G401.6 (cell line): ENCODE data around the gene MX2.
"Not testable (repeated sequence)": the region's sequence is repeated elsewhere in the genome, so short reads cannot be mapped to it uniquely, and the experiment has no call there.

Experiments used
- FAIRE-seq: peaks from 2 replicates; lab custom pipeline; 2012; peaks lifted over from hg19 to GRCh38; lab: Jason Lieb, UNC

MX2 gene

GRCh38 chr21:41337515-41337914, 24.3 kb upstream of the MX2 start:
- no peak for FAIRE-seq

GRCh38 chr21:41338455-41338854, 23.4 kb upstream of the MX2 start:
- no peak for FAIRE-seq

DNA sequence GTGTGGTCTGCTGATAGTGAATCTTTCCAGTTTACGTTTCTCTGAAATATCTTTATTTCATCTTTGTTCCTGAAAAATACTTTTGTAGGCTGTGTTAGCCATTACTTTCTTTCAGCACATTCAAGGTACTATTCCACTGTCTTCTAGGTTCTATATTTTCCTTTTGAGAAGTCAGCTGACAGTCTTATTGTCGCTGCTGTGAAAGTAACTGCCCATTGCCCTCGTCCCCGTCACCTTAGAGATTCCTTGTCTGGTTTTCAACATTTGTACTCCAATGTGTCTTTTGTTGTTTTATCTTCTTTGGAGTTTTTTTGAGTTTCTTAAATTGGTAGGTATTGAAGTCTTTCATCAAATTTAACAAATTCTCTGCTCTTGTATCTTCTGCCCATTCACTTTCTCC, 19.8 kb upstream of the MX2 start:
- FAIRE-seq: no peak

- no peak for FAIRE-seq
Observed at GRCh38 chr21:41344146-41344545, 17.7 kb upstream of the MX2 start.

- FAIRE-seq: no peak
Observed at GRCh38 chr21:41345356-41345755, 16.5 kb upstream of the MX2 start.

DNA sequence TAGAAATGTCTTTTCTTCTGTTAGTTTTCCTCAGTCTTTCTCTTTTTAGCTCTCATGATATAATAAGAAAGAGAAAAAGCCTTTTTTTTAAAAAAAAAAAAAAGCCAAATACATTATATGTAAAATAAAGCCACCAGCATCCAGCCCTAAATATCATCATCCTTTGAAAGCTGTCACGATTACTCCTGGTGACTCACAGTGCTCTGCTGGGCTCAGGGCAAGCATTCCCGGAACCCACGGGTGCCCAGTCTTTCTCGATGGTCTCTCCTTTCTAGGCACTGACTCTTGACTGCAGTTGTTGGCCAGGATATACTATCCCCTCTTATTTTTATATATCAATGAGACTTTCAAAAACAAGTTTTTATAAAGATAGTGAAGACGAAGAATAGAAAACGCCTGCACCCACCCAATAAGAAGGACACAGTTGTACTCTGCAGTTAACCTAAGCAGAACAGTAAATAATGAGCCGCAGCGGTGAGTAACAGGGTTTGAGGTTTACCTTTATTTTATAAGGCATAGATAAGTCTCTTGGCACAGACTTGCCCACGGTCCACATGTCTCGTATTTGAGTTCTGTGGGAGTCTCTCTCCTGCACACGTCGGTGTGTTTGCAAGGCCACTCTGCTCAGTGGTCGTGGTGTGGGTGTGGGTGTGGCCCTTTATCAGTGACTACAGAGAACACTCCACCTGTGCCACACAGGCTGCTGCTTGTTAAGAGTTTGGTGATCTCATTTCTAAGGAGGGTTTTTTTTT, 15.7 kb upstream of the MX2 start:
- FAIRE-seq: no peak

- no peak for FAIRE-seq
Observed at GRCh38 chr21:41346758-41347157, 15.1 kb upstream of the MX2 start.

GRCh38 chr21:41348434-41348833, 13.4 kb upstream of the MX2 start:
- FAIRE-seq: no peak

- no peak for FAIRE-seq
Observed at GRCh38 chr21:41349126-41349525, 12.7 kb upstream of the MX2 start.

- no peak for FAIRE-seq
Observed at GRCh38 chr21:41349619-41350390, 12.0 kb upstream of the MX2 start.

- no peak for FAIRE-seq
Observed at GRCh38 chr21:41350436-41351155, 11.2 kb upstream of the MX2 start.

DNA sequence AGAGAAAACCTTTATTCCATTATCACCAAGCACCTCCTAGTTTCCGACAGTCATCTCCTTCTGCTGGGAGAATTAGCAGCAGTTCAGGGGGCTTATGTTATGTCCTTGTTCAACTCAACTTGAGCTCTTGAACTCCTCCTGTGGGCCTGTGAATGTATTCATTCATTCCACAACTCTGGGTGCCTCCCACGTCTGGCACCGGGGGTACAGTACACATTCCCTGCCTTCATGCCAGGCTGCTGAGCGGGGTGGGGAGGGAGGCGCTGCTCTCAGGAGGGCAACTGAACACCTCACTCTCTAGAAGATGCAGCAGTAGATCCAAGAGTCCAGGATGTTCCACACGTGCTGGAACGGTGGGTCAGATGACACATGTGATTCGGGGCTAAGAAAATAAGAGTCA, 4.3 kb upstream of the MX2 start:
- FAIRE-seq: no peak

DNA sequence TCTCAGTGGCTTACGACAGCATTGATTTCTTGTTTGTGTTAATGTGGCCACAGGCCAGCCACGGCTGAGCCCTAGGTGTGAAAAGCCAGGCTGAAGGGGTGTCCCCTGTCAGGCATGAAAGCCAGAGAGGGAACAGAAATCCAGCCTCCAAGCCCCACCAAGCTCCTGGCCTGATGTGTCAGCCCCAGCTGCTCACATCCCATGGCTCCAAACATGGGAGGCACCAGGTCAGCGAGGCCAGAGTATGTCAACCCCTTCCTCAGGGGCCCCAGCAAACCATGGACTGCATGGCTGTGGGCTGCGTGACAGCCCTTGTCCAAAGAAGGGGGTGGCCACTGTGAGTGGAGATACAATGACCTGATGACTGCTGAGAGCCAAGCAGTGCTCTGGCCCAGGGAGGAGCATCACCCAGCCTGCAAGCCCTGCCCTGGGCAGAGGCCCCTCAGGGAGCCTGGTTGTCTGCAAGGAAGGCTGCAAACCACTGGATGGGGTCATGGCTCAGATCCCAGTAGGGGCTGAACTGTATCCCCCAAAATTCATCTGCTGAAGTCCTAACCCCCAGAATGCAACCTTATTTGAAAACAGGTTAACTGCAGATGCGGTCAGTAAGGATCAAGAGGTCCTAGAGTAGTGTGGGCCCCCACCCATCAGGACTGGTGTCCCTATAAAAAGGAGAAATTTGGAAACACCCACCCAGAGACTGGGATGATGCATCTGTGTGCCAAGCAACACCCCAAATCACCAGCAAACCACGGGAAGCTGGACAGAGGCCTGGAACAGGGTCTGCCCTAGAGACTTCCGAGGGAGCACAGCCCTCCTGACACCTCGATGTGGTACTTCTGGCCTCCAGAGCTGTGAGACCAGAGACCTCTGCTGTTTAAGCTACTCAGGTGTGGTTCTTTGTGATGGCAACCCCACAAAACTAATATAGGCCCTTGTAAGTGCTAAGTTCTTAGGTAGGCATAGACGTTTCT, 3.3 kb upstream of the MX2 start:
- no peak for FAIRE-seq

GRCh38 chr21:41359286-41359685, 2.5 kb upstream of the MX2 start:
- FAIRE-seq: no peak

- not testable (repeated sequence) for FAIRE-seq
Observed at GRCh38 chr21:41359754-41360071, 2.1 kb upstream of the MX2 start.

- no peak for FAIRE-seq
Observed at GRCh38 chr21:41360072-41360821, 1.6 kb upstream of the MX2 start.

DNA sequence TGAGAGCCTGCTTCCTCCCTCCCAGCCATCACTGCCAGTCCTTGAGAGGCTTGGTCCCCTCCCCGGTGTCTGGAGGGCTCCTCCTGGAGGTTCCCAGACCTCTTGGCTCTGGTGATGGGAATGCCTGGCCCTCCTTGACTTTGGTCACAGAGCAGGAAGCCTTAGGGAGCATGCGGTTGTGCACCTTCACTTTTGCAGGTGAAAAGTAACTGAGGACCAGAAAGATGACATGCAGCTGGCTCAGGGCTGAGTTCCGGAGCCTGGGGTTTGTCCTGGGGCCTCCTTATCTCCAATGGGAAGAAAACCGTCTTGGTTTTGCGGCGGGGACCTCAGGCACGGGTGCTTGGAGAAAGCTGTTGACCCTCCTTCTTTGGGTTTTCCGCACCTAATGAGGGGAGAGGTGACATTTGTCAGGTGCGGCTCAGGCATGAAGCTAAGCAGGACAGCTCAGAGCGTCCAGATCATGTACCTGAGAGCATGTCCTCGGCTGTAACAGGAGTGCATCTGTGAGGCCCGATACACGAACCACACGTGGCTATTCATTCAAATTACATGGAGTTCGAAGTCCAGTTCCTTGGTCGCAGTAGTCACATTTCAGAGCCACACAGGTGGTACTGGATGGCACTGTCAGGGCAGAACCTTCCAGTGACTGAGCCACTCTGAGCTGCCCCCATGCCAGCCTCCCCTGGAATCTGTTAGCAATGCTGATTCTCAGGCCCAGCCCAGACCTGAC, 608 bp upstream of the MX2 start:
- FAIRE-seq: no peak

GRCh38 chr21:41362605-41363369, 960 bp downstream of the MX2 start:
- FAIRE-seq: no peak

GRCh38 chr21:41363370-41364270, 1.8 kb downstream of the MX2 start:
- FAIRE-seq: no peak
